ENCODE results near the gene AGER. TPM values are rescaled to one million over a fixed set of nuclear protein-coding genes. Genes with fewer than 3 reads are reported as not detected.
A peak's percentile ranks its signal among the peaks of the same experiment; 100 is the strongest.
"Not testable (repeated sequence)": the region's sequence is repeated elsewhere in the genome, so short reads cannot be mapped to it uniquely, and the experiment has no call there.

The AGER gene
- total and polyA plus RNA-seq, 2 donors (not counting 1 experiment from before 2014, with no cell fraction given) = 0.50 to 0.78 TPM

GRCh38 chr6:32185681-32186131, 1.7 kb upstream of the AGER start:
- peak; percentile 88 to 90 for DNase-seq (ENCODE audit: low read depth in 2 of 2)

GRCh38 chr6:32183483-32184083, 470 bp downstream of the AGER start:
- no peak overlapping the region for H3K27ac ChIP-seq (ENCODE audit: insufficient read depth, low read length)
- no peak for DNase-seq (ENCODE audit: low read depth in 2 of 2)
- no peaks in the 10 kb centered on the region for H3K9me3 ChIP-seq (ENCODE audit: control insufficient read depth, insufficient read depth, low read depth, low read length)
- H3K79me2 ChIP-seq (ENCODE audit: control insufficient read depth, insufficient read depth, low read length) = peaks cover 18% of the 10 kb centered on the region
- peaks cover 15% of the 10 kb centered on the region for H3K36me3 ChIP-seq (ENCODE audit: control insufficient read depth, insufficient read depth, low read length)
- no peak overlapping the region for H2AFZ ChIP-seq (ENCODE audit: low read length)
- H4K20me1 ChIP-seq (ENCODE audit: control insufficient read depth, extremely low read depth, insufficient read depth, low read length) = no peaks in the 10 kb centered on the region
- TF ChIP-seq EZH2 (IDR thresholded peaks at IDR 0.05; ENCODE audit: low read length, missing control alignments) (no peak), CTCF (conservative IDR thresholded peaks at IDR 0.05 in 1 of 2, IDR thresholded peaks at IDR 0.05 in 1 of 2; ENCODE audit: low read depth in 1 of 2, low read length in 2 of 2) (no peak)
- no peaks in the 10 kb centered on the region for H3K27me3 ChIP-seq (ENCODE audit: control insufficient read depth, insufficient read depth, low read length)
- no peak overlapping the region for H3K4me2 ChIP-seq (ENCODE audit: extremely low read depth, insufficient read depth, low read length)
- H3K4me3 ChIP-seq (replicated peaks in 1 of 4; ENCODE audit: control extremely low read depth in 1 of 4, insufficient read depth in 1 of 4, low read depth in 3 of 4, low read length in 4 of 4) = no peak overlapping the region
- peaks cover 2% of the 10 kb centered on the region for H3K4me1 ChIP-seq (ENCODE audit: control insufficient read depth, extremely low read depth, insufficient read depth, low read length)
- H3K9ac ChIP-seq (ENCODE audit: insufficient read depth, low read length) = no peak overlapping the region

More at GRCh38 chr6:32185681-32186131, 1.7 kb upstream of the AGER start:
- H3K9me3 ChIP-seq (ENCODE audit: control insufficient read depth, insufficient read depth, low read depth, low read length); H3K4me1 ChIP-seq (ENCODE audit: control insufficient read depth, extremely low read depth, insufficient read depth, low read length); H3K27me3 ChIP-seq (ENCODE audit: control insufficient read depth, insufficient read depth, low read length); H3K9ac ChIP-seq (ENCODE audit: insufficient read depth, low read length); H3K4me3 ChIP-seq (replicated peaks in 1 of 4; ENCODE audit: control extremely low read depth in 1 of 4, insufficient read depth in 1 of 4, low read depth in 3 of 4, low read length in 4 of 4); H4K20me1 ChIP-seq (ENCODE audit: control insufficient read depth, extremely low read depth, insufficient read depth, low read length); H3K4me2 ChIP-seq (ENCODE audit: extremely low read depth, insufficient read depth, low read length); H2AFZ ChIP-seq (ENCODE audit: low read length): not testable (repeated sequence)
- Histone ChIP-seq H3K36me3 (ENCODE audit: control insufficient read depth, insufficient read depth, low read length) (peaks cover 15% of the 10 kb centered on the region), H3K79me2 (ENCODE audit: control insufficient read depth, insufficient read depth, low read length) (peaks cover 20% of the 10 kb centered on the region), H3K27ac (ENCODE audit: insufficient read depth, low read length) (peak overlapping the region; percentile 57)

- TF ChIP-seq CTCF (conservative IDR thresholded peaks at IDR 0.05 in 1 of 2, IDR thresholded peaks at IDR 0.05 in 1 of 2; ENCODE audit: low read depth in 1 of 2, low read length in 2 of 2) = no peak
- no peak for TF ChIP-seq EZH2 (IDR thresholded peaks at IDR 0.05; ENCODE audit: low read length, missing control alignments)
- no peak overlapping the region for H3K9ac ChIP-seq (ENCODE audit: insufficient read depth, low read length)
- H3K27me3 ChIP-seq (ENCODE audit: control insufficient read depth, insufficient read depth, low read length) = no peaks in the 10 kb centered on the region
- H3K79me2 ChIP-seq (ENCODE audit: control insufficient read depth, insufficient read depth, low read length) = peaks cover 15% of the 10 kb centered on the region
- H3K36me3 ChIP-seq (ENCODE audit: control insufficient read depth, insufficient read depth, low read length) = peaks cover 15% of the 10 kb centered on the region
- peaks cover 2% of the 10 kb centered on the region for H3K4me1 ChIP-seq (ENCODE audit: control insufficient read depth, extremely low read depth, insufficient read depth, low read length)
- DNase-seq (ENCODE audit: low read depth in 2 of 2) = no peak
- H3K27ac ChIP-seq (ENCODE audit: insufficient read depth, low read length) = no peak overlapping the region
- no peak overlapping the region for H3K4me3 ChIP-seq (replicated peaks in 1 of 4; ENCODE audit: control extremely low read depth in 1 of 4, insufficient read depth in 1 of 4, low read depth in 3 of 4, low read length in 4 of 4)
- no peaks in the 10 kb centered on the region for H4K20me1 ChIP-seq (ENCODE audit: control insufficient read depth, extremely low read depth, insufficient read depth, low read length)
- H2AFZ ChIP-seq (ENCODE audit: low read length) = no peak overlapping the region
- H3K9me3 ChIP-seq (ENCODE audit: control insufficient read depth, insufficient read depth, low read depth, low read length) = no peaks in the 10 kb centered on the region
- no peak overlapping the region for H3K4me2 ChIP-seq (ENCODE audit: extremely low read depth, insufficient read depth, low read length)
These were observed 1.0 kb downstream of the AGER start for GRCh38 chr6:32183030-32183429.
